Suppressor macrophage treated with lipopolysaccharide for 1 hour (primary cell): ENCODE data around the gene C10orf90.

ENCODE experiments used
- DNase-seq, 3 donors: peaks; one replicate each; pipeline ENCODE4 v3.0.0-alpha.2; 2020 to 2022

C10orf90 gene

DNA sequence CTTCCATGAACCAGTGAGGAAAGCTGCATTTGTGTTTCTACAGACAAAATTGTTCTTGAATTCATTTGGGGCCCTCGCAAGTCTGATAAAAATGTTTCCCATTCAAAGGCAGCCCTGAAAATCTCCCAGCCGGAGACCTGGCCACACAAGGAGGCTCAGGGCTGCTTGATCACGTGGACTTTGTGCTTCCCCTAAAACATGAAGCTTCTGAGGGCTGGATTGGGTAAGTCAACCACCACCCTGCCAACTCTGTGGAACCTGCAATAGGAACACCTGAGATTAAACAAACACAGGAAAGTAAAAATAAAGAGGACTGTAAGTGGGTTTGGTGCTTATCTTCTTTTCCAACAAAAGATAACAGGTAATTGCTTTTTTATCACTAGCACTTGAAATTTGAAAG lies 133.8 kb downstream of the C10orf90 start:
- DNase-seq: no peak

GRCh38 chr10:126536148-126536547 lies 134.3 kb downstream of the C10orf90 start:
- no peak for DNase-seq

DNA sequence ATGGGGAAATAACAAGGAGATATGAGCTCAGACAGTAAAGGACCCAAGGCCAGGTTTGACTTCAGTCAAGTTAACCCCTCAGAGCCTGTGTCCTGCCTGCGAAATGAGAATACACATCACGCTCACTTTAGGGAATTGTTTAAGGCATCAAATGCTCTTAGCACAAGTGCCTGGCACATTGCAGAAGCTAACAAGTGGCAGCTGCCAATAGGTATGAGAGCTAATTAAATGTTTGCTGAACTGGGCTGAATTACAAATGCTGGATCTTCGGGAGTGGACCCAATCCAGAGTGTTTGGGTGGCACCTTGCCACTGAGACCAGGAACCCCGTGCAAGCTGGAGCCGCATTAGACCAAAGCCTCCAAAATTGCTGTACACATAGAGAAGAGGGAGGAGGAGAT lies 136.8 kb downstream of the C10orf90 start:
- no peak for DNase-seq

DNA sequence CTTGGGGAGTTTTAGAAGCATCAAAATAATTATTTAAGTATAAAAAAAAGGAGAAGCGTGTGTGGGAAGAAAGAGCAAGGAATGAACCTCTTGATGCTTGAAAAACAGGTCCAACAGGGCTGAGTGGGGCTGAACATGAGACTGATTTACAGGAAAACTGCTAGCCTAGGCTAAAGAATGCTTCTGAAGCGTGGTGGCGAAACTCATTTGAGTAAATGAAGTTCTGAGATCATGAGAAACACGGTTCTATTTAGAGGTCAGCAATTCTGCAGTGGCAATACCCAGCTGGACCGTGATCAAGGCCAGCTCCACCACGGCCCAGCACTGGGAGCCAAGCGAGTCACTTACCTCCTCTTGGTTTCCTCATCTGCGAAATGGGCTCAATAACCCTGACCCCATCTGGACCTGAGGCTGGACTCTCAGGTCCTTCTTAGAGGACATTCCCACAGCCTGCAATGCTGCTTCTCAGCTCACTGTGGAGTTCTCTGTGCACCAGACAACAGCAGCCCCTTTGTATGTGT lies 142.1 kb downstream of the C10orf90 start:
- no peak for DNase-seq

GRCh38 chr10:126527645-126528314 lies 142.7 kb downstream of the C10orf90 start:
- DNase-seq: no peak

DNA sequence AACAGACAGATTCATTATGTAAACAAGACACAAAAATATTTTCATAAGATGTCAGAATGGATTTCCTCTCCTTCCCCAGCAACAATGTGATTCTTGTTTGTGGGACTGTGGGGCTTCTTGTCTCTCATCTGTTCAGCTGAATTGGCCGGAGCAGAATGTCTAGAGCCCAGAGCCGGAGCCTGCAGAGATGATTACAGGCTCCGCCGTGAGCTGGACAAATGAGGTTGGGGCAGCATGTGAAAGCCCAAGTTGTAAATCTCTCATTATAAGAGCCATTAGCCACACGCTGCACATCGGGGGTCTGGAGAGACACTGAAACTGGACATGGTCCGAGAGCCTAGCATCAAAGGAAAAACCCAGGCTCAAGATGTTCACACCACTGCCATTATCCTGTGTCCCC lies 145.2 kb downstream of the C10orf90 start:
- DNase-seq: no peak

- no peak for DNase-seq
Observed at GRCh38 chr10:126524526-126524925, 146.0 kb downstream of the C10orf90 start.

DNA sequence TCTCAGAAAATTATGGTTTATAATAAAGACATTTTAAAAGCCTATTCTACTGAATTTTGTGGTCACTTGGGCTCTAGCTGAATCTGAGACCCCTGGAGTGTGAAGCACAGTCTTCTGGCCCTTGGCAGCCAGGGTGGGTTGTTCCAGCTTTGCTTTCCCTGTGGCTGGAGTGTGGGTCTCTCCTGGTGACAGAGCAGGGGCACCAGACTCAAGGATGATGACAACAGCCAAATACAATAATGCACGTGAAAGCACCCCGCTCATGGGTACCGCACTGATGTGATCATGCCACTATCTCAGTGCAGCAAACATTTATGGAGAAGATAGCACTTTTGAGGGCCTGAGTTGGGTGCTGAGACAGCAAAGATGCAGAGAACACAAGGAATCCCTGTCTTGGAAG lies 147.4 kb downstream of the C10orf90 start:
- no peak for DNase-seq

- no peak for DNase-seq
Observed at GRCh38 chr10:126521399-126521798, 149.1 kb downstream of the C10orf90 start.

DNA sequence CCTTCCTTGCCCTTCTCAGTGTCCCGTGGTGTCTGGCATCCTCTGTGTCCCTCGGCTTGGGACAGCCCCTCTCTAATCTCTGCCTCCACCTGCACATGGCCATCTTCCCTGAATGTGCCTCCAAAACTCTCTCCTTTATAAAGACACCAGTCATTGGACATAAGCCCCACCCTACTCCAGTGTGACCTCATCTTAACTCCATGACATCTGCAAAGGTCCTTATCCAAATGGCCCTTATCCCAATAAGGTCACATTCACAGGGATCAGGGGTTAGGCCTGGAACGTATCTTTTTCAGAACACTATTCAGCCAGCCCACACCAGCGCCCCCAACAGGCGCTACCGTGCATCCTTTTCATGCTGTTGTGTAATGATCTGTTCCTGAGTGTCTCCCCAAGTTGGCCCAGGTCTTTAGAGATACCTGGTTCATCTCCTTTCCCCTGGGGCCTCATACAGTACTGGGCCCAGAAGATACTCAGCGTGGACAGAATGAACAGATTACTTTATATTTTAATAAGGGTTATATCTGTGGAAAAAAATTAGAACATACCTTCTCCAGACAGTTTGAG lies 149.7 kb downstream of the C10orf90 start:
- no peak for DNase-seq

DNA sequence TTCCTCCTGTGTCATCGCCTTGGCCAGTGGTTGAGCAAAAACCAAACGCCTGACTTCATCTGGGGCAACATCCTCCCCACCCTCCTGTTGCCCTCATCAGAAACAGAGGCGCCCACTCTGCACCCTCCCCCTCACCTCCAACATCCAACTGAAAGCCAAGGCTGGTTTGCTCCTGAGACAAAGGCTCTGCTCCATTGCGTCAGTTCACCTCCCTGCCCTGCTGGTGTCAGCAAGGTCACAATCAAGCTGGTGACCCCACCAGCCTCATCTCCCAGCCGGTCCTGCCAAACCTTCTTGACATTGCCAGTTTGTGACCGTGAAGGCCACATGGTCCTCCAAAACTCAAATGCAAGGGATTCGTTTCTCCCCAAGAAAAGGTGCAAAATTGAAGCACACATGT lies 150.5 kb downstream of the C10orf90 start:
- no peak for DNase-seq

GRCh38 chr10:126519185-126519584 lies 151.3 kb downstream of the C10orf90 start:
- no peak for DNase-seq

- no peak for DNase-seq
Observed at GRCh38 chr10:126518218-126519080, 152.0 kb downstream of the C10orf90 start.

DNA sequence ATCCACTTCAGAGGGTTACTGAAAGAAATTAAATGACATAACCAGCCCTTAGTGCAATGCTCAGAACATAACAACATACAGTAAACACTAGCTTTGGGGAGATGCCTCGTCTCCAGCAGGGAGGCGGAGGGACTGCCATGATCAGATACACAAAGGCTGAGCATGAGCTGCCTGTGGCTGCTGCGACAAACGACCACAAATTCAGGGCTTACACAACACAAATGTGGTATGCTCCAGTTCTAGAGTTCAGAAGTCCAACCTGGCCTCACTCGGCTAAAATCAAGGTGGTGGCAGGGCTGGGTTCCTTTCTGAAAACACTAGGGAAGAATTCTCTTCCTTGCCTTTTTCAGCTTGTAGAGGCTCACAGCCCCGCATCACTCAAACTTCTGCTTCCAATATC lies 154.0 kb downstream of the C10orf90 start:
- no peak for DNase-seq

DNA sequence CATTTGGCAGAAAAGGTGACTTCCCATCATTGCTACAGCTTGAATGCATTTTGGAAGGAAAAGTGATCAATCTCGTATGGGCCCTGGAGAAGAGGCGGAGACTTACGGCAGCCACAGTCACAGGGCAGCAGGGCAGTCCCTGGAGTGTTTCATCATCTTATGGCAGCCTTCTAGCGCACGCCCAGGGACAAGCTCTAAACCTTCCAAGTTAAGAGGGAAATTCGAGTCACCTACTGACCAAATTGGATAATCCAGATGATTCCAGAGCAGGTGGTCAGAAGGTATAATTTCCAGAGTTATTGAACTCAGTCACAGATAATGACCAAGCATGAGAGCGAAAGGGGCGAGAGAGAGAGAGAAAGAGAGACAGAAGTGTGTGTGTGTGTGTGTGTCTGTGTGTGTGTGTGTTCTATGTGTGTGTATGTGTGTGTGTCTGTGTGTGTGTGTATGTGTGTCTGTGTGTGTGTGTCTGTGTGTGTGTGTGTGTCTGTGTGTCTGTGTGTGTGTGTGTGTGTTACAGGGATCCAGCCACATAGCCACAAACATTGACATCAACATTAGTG lies 158.5 kb downstream of the C10orf90 start:
- no peak for DNase-seq

DNA sequence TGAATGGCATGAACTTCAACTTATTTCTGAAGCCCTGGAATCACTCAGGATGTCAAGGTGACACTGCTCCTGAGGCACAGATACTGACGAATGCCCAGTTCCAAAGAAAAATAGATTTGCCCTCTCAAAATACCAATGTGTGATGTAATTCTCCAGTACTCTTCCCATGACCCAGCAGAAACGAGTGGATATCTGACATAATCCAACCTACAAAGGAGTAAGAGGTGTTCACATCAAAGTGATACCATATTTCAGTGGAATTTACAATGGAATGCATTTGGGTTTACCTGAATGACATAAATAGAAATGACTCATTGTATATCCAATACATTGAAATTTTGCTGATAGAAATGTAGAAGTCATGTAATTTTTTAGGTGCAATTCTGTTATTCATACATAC lies 161.3 kb downstream of the C10orf90 start:
- no peak for DNase-seq

DNA sequence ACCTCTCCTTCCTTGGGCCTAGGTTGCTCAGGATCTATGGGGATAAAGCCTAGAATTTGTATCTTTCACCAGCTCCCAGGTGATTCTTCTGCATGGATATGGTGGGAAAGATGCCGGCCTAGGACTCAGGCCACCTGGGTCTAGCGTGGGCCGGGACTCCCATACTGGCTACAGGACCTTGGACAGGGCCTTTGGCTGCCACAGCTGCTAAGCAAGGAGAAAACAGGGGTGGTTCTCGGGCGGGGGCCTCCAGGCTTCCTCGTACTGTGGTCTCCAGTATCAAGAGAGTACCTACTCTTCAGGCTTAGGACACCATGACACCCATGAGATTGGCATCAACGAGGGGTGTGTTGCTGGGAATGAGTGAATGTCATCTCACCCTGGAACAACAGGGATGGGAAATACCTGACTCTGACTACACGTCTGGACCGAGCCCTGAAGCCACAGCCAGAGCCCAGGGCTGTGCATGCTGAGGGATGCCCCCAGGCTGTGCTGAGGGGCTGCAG lies 161.9 kb downstream of the C10orf90 start:
- no peak for DNase-seq

GRCh38 chr10:126504761-126505112 lies 165.8 kb downstream of the C10orf90 start:
- no peak for DNase-seq

GRCh38 chr10:126504063-126504760 lies 166.3 kb downstream of the C10orf90 start:
- peak; percentile 58 to 63 (median 59) for DNase-seq

DNA sequence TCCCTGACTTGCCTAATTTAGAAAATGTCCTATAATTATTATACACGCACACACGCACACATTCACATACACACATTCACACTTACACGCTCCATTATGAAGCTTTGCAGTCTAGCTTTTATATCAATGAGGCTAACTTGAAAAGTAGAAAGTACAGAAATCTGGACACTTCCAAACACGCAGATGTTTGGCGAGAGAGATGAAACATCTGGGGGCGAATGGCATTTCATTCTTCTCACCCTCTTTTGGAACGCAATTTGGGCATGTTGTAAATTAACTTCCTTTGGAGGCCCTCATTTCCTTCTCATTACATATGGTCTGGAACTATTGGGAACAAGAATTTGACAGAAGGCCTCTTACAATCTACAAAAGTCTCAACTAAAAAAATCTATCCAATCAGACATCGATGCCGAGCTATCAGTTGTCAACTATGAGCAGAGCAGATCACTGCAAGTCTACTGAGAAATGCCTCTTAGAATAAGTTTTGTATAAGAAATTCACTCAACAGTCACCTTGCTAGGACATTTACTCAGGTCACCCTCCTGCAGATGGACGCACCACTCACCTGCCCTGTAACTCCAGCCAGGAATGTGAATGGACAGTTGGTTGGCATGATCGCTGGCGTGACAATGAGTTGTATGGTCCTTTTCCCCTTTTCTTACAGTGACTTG lies 167.0 kb downstream of the C10orf90 start:
- DNase-seq: no peak

DNA sequence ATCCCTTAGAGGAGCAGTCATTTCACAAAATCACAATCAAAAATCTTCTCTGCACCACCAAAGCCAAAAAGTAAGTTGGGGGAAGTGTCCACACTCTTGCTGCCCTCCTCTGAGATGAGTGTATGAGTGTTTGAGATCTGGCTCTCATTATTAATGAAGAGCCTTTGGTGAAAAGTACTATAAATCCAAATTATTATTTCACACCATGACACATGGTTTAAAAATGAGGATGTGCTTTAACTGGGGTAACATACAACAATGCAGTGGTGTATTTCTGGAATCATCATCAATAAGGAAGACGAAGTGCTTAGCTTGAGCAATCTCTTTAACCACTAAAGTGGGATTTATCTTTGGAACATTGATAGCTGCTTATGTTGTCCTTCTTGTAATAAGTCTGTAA lies 168.1 kb downstream of the C10orf90 start:
- DNase-seq: no peak

GRCh38 chr10:126501828-126502227 lies 168.7 kb downstream of the C10orf90 start:
- DNase-seq: no peak
